H9 (cell line): ENCODE measurements around the gene ERI3. TPM values are rescaled to one million over a fixed set of nuclear protein-coding genes. Genes with fewer than 3 reads are reported as not detected.

Experiments
- DNase-seq: peaks from one replicate; pipeline ENCODE4 v3.0.0-alpha.2; 2017
- H2AFZ ChIP-seq: one replicate; pipeline ENCODE4 v1.6.1; 2013; ENCODE audit warnings: mild to moderate bottlenecking, low read length, control low read depth, moderate library complexity
- H2AK5ac ChIP-seq: 2 replicates; pipeline ENCODE4 v1.6.1; 2013; ENCODE audit warnings: low read length, control low read depth, mixed read lengths; ENCODE audit not compliant: insufficient read length
- H2BK120ac ChIP-seq: one replicate; pipeline ENCODE4 v1.6.1; 2013; ENCODE audit warnings: low read depth, mild to moderate bottlenecking, low read length, control low read depth, inconsistent platforms; ENCODE audit not compliant: poor library complexity, severe bottlenecking
- H2BK12ac ChIP-seq: 2 replicates; pipeline ENCODE4 v1.6.1; 2013; ENCODE audit warnings: low read length, control low read depth, mixed read lengths, low read depth; ENCODE audit not compliant: insufficient read length
- H2BK15ac ChIP-seq: 2 replicates; pipeline ENCODE4 v1.6.1; 2013; ENCODE audit warnings: low read depth, low read length, control low read depth
- H2BK20ac ChIP-seq: one replicate; pipeline ENCODE4 v1.6.1; 2013; ENCODE audit warnings: low read depth, mild to moderate bottlenecking, low read length, control low read depth, inconsistent platforms; ENCODE audit not compliant: poor library complexity, severe bottlenecking
- H2BK5ac ChIP-seq: 2 replicates; pipeline ENCODE4 v1.6.1; 2013; ENCODE audit warnings: low read length, control low read depth, mixed read lengths; ENCODE audit not compliant: insufficient read length
- H3K14ac ChIP-seq: 2 replicates; pipeline ENCODE4 v1.6.1; 2013; ENCODE audit warnings: low read length, control low read depth; ENCODE audit not compliant: insufficient read depth
- H3K18ac ChIP-seq: 2 replicates; pipeline ENCODE4 v1.6.1; 2013; ENCODE audit warnings: low read depth, mild to moderate bottlenecking, mixed read lengths, low read length, control low read depth; ENCODE audit not compliant: insufficient read length
- H3K23ac ChIP-seq: 2 replicates; pipeline ENCODE4 v1.6.1; 2013; ENCODE audit warnings: low read length, control low read depth, mixed read lengths, low read depth; ENCODE audit not compliant: insufficient read length
- H3K23me2 ChIP-seq: 2 replicates; pipeline ENCODE4 v1.6.1; 2013; ENCODE audit warnings: low read depth, mild to moderate bottlenecking, mixed read lengths, low read length, control low read depth; ENCODE audit not compliant: insufficient read length, poor library complexity, severe bottlenecking
- H3K27ac ChIP-seq: 2 replicates; pipeline ENCODE4 v1.5.1; 2013; ENCODE audit warnings: low read length, control low read depth, mixed read lengths, low read depth; ENCODE audit not compliant: insufficient read length
- H3K27me3 ChIP-seq: 2 replicates; pipeline ENCODE4 v1.6.1; 2013; ENCODE audit warnings: low read length, control low read depth, inconsistent platforms; ENCODE audit not compliant: insufficient read depth
- H3K4ac ChIP-seq: 2 replicates; pipeline ENCODE4 v1.6.1; 2013; ENCODE audit warnings: low read depth, mild to moderate bottlenecking, control low read depth, inconsistent platforms, low read length, moderate library complexity
- H3K4me1 ChIP-seq: 2 replicates; pipeline ENCODE4 v1.6.1; 2013; ENCODE audit warnings: low read length, control low read depth, inconsistent platforms; ENCODE audit not compliant: insufficient read depth
- H3K4me2 ChIP-seq: 2 replicates; pipeline ENCODE4 v1.6.1; 2013; ENCODE audit warnings: low read length, control low read depth, mixed read lengths; ENCODE audit not compliant: insufficient read length, insufficient read depth
- H3K56ac ChIP-seq: 2 replicates; pipeline ENCODE4 v1.6.1; 2013; ENCODE audit warnings: low read depth, mild to moderate bottlenecking, mixed read lengths, low read length, control low read depth; ENCODE audit not compliant: insufficient read length
- H3K79me1 ChIP-seq: 2 replicates; pipeline ENCODE4 v1.6.1; 2013; ENCODE audit warnings: low read depth, mild to moderate bottlenecking, moderate library complexity, low read length, control low read depth, inconsistent platforms; ENCODE audit not compliant: insufficient read depth, poor library complexity, severe bottlenecking
- H3K79me2 ChIP-seq: 2 replicates; pipeline ENCODE4 v1.6.1; 2013; ENCODE audit warnings: low read length, control low read depth, inconsistent platforms; ENCODE audit not compliant: insufficient read depth
- H3K9ac ChIP-seq: 2 replicates; pipeline ENCODE4 v1.6.1; 2013; ENCODE audit warnings: low read length, control low read depth, mixed read lengths; ENCODE audit not compliant: insufficient read length; ENCODE audit errors: extremely low read depth
- H3K9me3 ChIP-seq: one replicate; pipeline ENCODE4 v1.6.1; 2013; ENCODE audit warnings: low read depth, low read length, inconsistent platforms; ENCODE audit not compliant: control insufficient read depth
- H3T11ph ChIP-seq: one replicate; pipeline ENCODE4 v1.6.1; 2013; ENCODE audit warnings: mild to moderate bottlenecking, low read length, control low read depth, inconsistent platforms
- H4K20me1 ChIP-seq: one replicate; pipeline ENCODE4 v1.6.1; 2013; ENCODE audit not compliant: control insufficient read depth, insufficient read length, insufficient read depth
- H4K5ac ChIP-seq: 2 replicates; pipeline ENCODE4 v1.6.1; 2013; ENCODE audit warnings: low read depth, mild to moderate bottlenecking, mixed read lengths, low read length, control low read depth; ENCODE audit not compliant: insufficient read length
- H4K8ac ChIP-seq: replicated peaks from 2 replicates; pipeline ENCODE4 v1.6.1; 2013; ENCODE audit warnings: low read length, control low read depth, mixed read lengths, low read depth; ENCODE audit not compliant: insufficient read length
- H4K91ac ChIP-seq: 2 replicates; pipeline ENCODE4 v1.6.1; 2013; ENCODE audit warnings: low read depth, mild to moderate bottlenecking, moderate library complexity, mixed read lengths, low read length, control low read depth; ENCODE audit not compliant: insufficient read length
- H3K27ac Mint-ChIP-seq, 3 experiments: 2 replicates in 2 of 3; 3 replicates in 1 of 3; pipeline ENCODE4 v1.8.0; 2020 to 2021; ENCODE audit warnings: mixed read lengths in 3 of 3, mild to moderate bottlenecking in 1 of 3, moderate library complexity in 1 of 3
- H3K27me3 Mint-ChIP-seq: 2 replicates; pipeline ENCODE4 v1.8.0; 2021; ENCODE audit warnings: low read depth, mild to moderate bottlenecking, moderate library complexity, mixed read lengths
- H3K36me3 Mint-ChIP-seq, 3 experiments: 2 replicates in 2 of 3; 3 replicates in 1 of 3; pipeline ENCODE4 v1.8.0; 2020 to 2021; ENCODE audit warnings: low read depth in 3 of 3, mixed read lengths in 3 of 3; ENCODE audit not compliant: insufficient read depth in 1 of 3
- H3K4me1 Mint-ChIP-seq, 2 experiments: 2 replicates each; pipeline ENCODE4 v1.8.0; 2020; ENCODE audit warnings: mixed read lengths in 2 of 2
- H3K4me3 Mint-ChIP-seq, 2 experiments: 2 replicates in 1 of 2; 3 replicates in 1 of 2; pipeline ENCODE4 v1.8.0; 2020 to 2021; ENCODE audit warnings: mild to moderate bottlenecking in 2 of 2, mixed read lengths in 2 of 2, moderate library complexity in 1 of 2
- H3K9me3 Mint-ChIP-seq, 2 experiments: 2 replicates in 1 of 2; 3 replicates in 1 of 2; pipeline ENCODE4 v1.8.0; 2020; ENCODE audit warnings: mild to moderate bottlenecking in 2 of 2, mixed read lengths in 2 of 2, moderate library complexity in 1 of 2
- WGBS: extraction: QIAGEN DNeasy Blood & Tissue Kit; methylation state at CpG from one replicate; pipeline ENCODE4 v1.1.7; 2013; ENCODE audit warnings: missing lambda C conversion rate, low lambda C conversion rate, mixed read lengths; ENCODE audit not compliant: insufficient read length; ENCODE audit errors: extremely low coverage; 5-methylcytosine and 5-hydroxymethylcytosine counted together
- total RNA-seq: library from RNA; stranded (reverse); gene quantifications from 2 replicates; pipeline ENCODE4 v1.2.1, GENCODE V29; 2021
- TF ChIP-seq, protein P1 (sequence below): fragments of 200-600 bp; sonication (generic); conservative IDR thresholded peaks from 3 replicates; pipeline ENCODE4 v1.8.0; 2021; ENCODE audit warnings: antibody characterized with exemption, mild to moderate bottlenecking

Gene ERI3
- total RNA-seq, 1 experiment from 2014 or later: 61.6 TPM

DNA sequence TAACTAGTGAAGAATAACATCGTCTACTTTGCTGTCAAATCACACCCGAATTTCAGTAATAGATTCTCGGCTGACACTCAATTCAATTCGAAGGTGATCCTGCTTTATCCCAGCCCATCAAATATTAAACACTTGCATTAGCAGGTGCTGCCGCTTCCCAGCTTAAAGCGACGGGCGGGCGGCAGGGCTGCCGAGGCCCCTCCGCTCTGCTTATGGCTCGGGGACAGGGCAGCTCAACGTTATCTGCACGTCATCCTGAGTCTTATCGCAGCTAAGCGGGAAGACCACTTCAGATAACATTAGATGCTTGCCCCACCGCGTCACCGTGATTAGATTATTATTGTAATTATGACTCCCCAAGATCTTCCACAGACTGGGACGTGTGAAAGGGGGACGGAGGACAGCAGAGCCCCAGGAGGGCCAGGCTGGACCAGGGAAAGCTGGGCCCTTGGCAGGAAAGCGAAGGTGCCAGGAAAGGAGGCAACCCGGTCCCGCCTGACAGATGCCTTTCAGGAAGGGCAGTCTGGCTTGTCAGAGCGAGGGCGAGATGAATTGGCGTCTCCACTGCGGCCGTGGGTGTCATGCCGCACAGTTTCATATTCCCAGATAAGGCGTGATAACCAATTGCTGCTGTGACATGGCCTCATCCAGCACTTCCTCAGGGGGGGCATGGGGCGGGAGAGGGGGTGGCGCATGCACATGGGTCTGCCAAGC is 104.8 kb downstream of the ERI3 start:
- no peak overlapping the region for H3K23ac ChIP-seq
- no CpG with 5 or more reads among the region's 33 CpGs for WGBS
- no peaks in the 10 kb centered on the region for H3K79me1 ChIP-seq
- H4K20me1 ChIP-seq: no peaks in the 10 kb centered on the region
- no peak overlapping the region for H3K4me3 Mint-ChIP-seq
- no peaks in the 10 kb centered on the region; the same call in 1 of the 2 replicates for H3K27me3 ChIP-seq
- no peak overlapping the region for H2BK20ac ChIP-seq
- no peak overlapping the region for H2BK12ac ChIP-seq
- no peak overlapping the region for H2BK5ac ChIP-seq
- H4K91ac ChIP-seq: no peak overlapping the region
- H3K79me2 ChIP-seq: no peaks in the 10 kb centered on the region; the same call in 1 of the 2 replicates
- H3K23me2 ChIP-seq: no peaks in the 10 kb centered on the region
- H3K56ac ChIP-seq: no peak overlapping the region
- no peak overlapping the region for H2AK5ac ChIP-seq
- no peak overlapping the region for H3K27ac ChIP-seq
- H4K5ac ChIP-seq: no peak overlapping the region
- no peak for DNase-seq
- no peak overlapping the region for H4K8ac ChIP-seq
- no peak overlapping the region for H3K9ac ChIP-seq
- H2BK120ac ChIP-seq: no peak overlapping the region
- no peak overlapping the region for H3K18ac ChIP-seq
- H2AFZ ChIP-seq: no peak overlapping the region
- no peak overlapping the region for H3K4ac ChIP-seq
- H3K4me2 ChIP-seq: no peak overlapping the region
- H3K9me3 ChIP-seq: no peaks in the 10 kb centered on the region
- TF ChIP-seq, protein P1, sequence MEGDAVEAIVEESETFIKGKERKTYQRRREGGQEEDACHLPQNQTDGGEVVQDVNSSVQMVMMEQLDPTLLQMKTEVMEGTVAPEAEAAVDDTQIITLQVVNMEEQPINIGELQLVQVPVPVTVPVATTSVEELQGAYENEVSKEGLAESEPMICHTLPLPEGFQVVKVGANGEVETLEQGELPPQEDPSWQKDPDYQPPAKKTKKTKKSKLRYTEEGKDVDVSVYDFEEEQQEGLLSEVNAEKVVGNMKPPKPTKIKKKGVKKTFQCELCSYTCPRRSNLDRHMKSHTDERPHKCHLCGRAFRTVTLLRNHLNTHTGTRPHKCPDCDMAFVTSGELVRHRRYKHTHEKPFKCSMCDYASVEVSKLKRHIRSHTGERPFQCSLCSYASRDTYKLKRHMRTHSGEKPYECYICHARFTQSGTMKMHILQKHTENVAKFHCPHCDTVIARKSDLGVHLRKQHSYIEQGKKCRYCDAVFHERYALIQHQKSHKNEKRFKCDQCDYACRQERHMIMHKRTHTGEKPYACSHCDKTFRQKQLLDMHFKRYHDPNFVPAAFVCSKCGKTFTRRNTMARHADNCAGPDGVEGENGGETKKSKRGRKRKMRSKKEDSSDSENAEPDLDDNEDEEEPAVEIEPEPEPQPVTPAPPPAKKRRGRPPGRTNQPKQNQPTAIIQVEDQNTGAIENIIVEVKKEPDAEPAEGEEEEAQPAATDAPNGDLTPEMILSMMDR: no peak
- peaks cover 9 to 13% of the 10 kb centered on the region in 2 experiments; a peak in 3 of 4 replicates for H3K4me1 Mint-ChIP-seq
- H3K4me1 ChIP-seq: no peaks in the 10 kb centered on the region
- H3K14ac ChIP-seq: no peak overlapping the region
- no peak overlapping the region for H2BK15ac ChIP-seq
- H3T11ph ChIP-seq: no peak overlapping the region
- peaks cover 2 to 5% (median 2%) of the 10 kb centered on the region in 3 experiments; a peak in 5 of 7 replicates for H3K36me3 Mint-ChIP-seq
- no peak overlapping the region for H3K27ac Mint-ChIP-seq
- no peaks in the 10 kb centered on the region for H3K27me3 Mint-ChIP-seq
- H3K9me3 Mint-ChIP-seq: no peaks in the 10 kb centered on the region
